GM13977 (cell line): ENCODE data around the gene LY9.

ENCODE experiments used
- DNase-seq: peaks from one replicate; pipeline ENCODE4 v3.0.0; 2012; ENCODE audit warnings: low spot score
- in situ Hi-C: fragments of 300-500 bp; cut with MboI; formaldehyde crosslinking; loops from one replicate; pipeline ENCODE4 v1.12.0; 2022; ENCODE audit warnings: low sequenced_read_pairs, low pct_unique_long_range_greater_than_20kb, mixed read lengths, inconsistent platforms; ENCODE audit not compliant: unreplicated experiment
- TF ChIP-seq, protein P1 (sequence below): IDR thresholded peaks from 2 replicates; pipeline ENCODE4 v1.5.1; 2012; ENCODE audit warnings: mild to moderate bottlenecking, control low read depth; ENCODE audit not compliant: insufficient read depth; ENCODE audit errors: extremely low read depth, missing control alignments

Gene LY9, protein sequence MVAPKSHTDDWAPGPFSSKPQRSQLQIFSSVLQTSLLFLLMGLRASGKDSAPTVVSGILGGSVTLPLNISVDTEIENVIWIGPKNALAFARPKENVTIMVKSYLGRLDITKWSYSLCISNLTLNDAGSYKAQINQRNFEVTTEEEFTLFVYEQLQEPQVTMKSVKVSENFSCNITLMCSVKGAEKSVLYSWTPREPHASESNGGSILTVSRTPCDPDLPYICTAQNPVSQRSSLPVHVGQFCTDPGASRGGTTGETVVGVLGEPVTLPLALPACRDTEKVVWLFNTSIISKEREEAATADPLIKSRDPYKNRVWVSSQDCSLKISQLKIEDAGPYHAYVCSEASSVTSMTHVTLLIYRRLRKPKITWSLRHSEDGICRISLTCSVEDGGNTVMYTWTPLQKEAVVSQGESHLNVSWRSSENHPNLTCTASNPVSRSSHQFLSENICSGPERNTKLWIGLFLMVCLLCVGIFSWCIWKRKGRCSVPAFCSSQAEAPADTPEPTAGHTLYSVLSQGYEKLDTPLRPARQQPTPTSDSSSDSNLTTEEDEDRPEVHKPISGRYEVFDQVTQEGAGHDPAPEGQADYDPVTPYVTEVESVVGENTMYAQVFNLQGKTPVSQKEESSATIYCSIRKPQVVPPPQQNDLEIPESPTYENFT

GRCh38 chr1:160795951-160796383 lies at the start of gene LY9:
TSS of gene LY9 (plus strand) at chr1:160796174. CDS start at chr1:160796188, 14 bp downstream.
- in situ Hi-C loops, result loop anchor here (5.0 kb wide), 1 partner anchor 36 kb away; no protein-coding TSS in a partner anchor
- TF ChIP-seq, protein P1, sequence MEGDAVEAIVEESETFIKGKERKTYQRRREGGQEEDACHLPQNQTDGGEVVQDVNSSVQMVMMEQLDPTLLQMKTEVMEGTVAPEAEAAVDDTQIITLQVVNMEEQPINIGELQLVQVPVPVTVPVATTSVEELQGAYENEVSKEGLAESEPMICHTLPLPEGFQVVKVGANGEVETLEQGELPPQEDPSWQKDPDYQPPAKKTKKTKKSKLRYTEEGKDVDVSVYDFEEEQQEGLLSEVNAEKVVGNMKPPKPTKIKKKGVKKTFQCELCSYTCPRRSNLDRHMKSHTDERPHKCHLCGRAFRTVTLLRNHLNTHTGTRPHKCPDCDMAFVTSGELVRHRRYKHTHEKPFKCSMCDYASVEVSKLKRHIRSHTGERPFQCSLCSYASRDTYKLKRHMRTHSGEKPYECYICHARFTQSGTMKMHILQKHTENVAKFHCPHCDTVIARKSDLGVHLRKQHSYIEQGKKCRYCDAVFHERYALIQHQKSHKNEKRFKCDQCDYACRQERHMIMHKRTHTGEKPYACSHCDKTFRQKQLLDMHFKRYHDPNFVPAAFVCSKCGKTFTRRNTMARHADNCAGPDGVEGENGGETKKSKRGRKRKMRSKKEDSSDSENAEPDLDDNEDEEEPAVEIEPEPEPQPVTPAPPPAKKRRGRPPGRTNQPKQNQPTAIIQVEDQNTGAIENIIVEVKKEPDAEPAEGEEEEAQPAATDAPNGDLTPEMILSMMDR, result no peak

GRCh38 chr1:160746836-160747500 lies 49.0 kb upstream of the LY9 start:
- in situ Hi-C loops, result no loop called here

More at GRCh38 chr1:160795951-160796383, at the start of gene LY9:
- peak; percentile 72 for DNase-seq

DNA sequence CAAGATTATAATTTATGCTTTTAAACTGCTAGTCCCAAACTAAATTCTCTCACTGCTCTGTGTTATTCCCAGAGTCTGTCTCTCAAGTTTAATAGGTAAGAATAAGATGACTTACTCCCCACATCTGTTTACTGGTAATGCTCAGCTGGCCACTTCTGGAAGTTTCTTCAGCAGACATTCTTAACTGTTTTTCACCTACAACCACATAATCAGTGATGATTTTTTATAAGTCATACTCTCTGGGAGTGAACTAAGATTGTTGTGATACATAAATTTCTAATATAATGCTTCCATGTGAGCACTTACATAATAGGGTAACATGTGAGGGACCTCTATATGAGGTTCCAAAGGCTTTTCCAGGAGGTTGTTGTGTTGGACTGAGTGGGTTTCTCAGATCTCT lies 48.3 kb upstream of the LY9 start:
- DNase-seq, result no peak
- in situ Hi-C loops, result no loop called here
- TF ChIP-seq, protein P1, result no peak

More at GRCh38 chr1:160746836-160747500, 49.0 kb upstream of the LY9 start:
- TF ChIP-seq, protein P1, result no peak
- no peak for DNase-seq

GRCh38 chr1:160748181-160748877 lies 47.6 kb upstream of the LY9 start:
- in situ Hi-C loops, result no loop called here
- DNase-seq, result no peak
- TF ChIP-seq, protein P1, result peak; percentile 38

GRCh38 chr1:160748878-160749269 lies 47.1 kb upstream of the LY9 start:
- DNase-seq, result no peak
- TF ChIP-seq, protein P1, result no peak
- in situ Hi-C loops, result no loop called here

GRCh38 chr1:160750608-160751007 lies 45.4 kb upstream of the LY9 start:
- DNase-seq, result no peak
- TF ChIP-seq, protein P1, result no peak
- in situ Hi-C loops, result no loop called here
